NK-92 (cell line): ENCODE results near the gene TMEM214.

Experiments
- DNase-seq: peaks from one replicate; lab custom pipeline; 2025; ENCODE audit not compliant: unreplicated experiment; lab: John Stamatoyannopoulos, UW

Gene TMEM214

DNA sequence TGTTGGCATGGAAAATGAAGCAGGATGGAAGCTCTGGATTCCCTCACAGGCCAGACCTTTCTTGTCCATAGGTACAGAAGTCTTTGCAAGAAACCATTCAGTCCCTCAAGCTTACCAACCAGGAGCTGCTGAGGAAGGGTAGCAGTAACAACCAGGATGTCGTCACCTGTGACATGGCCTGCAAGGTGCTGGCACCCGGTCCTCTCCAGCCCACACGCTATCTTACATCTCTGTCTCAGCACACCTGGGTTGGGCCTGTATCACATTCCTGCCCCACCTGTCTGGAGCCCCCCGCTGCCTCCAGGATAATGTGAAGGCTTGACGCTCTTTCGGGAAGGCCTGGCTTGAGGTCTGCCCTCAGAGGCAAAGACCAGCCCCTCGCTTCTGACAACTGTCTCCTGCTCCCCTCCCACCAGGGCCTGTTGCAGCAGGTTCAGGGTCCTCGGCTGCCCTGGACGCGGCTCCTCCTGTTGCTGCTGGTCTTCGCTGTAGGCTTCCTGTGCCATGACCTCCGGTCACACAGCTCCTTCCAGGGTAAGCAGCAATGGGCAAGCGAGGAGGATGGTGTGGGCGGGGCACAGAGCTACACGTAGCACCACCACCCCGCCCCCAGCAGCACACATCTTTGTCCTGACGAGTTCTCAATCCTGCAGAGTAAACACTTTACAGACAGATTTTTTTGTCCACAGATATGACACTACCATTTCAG, 6.0 kb downstream of the TMEM214 start:
- DNase-seq: no peak

DNA sequence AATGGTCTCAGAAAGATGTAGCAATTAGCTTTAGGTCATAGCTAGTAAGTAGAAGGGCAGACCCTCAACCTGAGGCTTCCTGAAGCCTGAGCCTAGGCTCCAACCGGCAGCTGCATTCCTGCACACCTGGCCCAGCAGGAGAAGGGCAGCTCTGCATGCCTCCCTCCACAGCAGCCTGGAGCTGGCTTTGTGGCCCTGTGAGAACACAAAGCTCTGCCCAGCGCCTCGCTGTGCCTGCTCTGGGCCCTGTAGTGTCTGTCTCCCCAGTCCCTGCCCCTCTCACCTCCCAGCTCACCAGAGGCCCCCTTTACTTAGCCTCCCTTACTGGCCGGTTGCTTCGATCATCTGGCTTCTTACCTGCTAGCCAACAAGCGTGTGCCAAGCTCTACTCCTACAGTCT, 6.7 kb downstream of the TMEM214 start:
- no peak for DNase-seq

DNA sequence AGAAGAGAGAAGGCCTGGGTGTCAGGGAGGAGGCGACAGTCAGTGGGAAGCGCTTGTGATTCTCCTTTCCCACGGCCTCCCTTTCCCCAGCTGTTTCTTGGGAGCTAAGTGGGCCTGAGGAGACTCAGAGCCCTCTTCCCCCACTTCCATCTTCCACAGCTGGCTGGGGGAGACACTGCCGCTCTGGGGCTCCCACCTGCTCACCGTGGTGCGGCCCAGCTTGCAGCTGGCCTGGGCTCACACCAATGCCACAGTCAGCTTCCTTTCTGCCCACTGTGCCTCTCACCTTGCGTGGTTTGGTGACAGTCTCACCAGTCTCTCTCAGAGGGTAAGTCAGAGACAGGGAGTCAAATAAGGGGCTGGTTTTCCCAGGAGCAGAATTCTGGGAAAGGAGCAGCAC, 7.1 kb downstream of the TMEM214 start:
- DNase-seq: no peak

GRCh38 chr2:27040282-27040681, 7.5 kb downstream of the TMEM214 start:
- no peak for DNase-seq

DNA sequence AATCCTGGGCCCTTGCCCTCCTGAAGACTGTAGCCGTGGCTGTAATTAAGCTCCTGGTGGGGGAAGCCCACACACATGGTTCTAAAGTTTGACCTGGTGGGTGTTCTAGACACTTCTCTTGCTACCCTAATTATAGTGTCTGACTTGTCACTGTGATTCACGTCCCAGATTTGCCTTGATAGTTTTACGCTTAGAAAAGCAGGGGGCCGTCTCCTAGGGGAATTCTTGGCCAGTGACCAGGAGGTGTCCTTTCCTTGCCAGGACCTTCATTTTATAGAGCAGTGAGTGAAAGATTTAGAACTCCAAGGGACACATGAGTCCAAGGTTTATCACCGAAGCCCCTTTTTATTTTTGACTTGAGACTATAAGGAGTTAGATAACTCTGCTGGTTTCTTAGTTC, 9.0 kb downstream of the TMEM214 start:
- no peak for DNase-seq

DNA sequence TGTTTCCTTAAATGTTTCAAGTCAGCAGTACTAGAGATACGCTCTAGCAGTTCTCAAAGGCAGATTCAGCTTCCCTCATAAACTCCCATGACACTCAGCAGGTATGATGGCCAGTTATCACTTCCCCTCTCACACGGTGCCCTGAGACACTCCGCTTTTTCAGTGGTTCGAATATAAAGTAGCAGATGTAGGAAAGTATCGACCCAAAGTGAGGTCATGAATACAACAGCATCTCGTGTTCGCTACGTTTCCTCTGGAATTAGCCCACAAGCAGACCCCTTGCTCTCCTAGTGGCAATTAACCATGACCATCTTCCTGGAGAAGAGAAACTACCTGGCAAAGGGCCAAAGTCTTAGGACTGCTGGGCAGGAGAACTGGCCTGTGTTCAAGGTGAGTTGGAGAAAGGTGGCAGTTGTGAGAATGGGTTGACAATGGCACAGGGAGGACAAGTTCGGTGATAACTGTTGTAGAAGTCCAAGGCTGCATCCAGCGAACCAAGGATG, 9.4 kb downstream of the TMEM214 start:
- DNase-seq: no peak

GRCh38 chr2:27042985-27043634, 10.3 kb downstream of the TMEM214 start:
- no peak for DNase-seq

GRCh38 chr2:27049422-27050280, 16.9 kb downstream of the TMEM214 start:
- no peak for DNase-seq

DNA sequence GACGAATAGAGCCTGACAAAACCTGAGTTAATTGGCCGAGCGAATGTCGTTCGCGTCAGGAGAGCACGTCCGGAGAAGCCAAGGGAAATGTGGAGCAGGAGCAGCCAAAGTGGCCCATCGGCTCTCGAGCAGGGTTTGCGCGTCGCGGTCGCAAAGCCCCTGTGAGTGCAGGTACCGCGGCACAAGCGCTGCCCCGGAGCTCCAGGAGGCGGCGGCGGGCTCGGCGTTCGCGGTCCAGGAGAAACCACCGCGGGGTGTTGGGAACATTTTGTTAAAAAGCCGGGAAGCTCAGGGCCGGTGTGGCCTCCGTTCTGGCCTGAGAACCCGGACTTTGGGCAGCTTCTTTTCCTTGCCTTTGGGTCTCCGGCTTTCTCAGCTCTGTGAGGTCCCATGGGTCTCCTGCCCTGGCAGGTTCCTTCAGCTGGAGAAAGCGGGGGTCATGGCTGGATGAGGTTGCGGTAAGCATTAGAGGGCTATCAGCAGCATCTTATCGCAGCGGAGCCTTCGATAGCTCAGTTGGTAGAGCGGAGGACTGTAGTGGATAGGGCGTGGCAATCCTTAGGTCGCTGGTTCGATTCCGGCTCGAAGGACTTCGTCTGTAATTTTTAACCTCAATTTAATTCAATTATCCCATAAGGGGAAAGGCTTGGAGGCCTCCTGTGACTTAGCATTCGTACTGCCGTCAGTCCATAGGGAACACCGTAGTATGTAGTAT, 17.7 kb downstream of the TMEM214 start:
- peak; percentile 49 for DNase-seq

- peak; percentile 72 for DNase-seq
Measured at GRCh38 chr2:27050996-27051901, 18.5 kb downstream of the TMEM214 start, which contains the start of gene AGBL5. Gene AGBL5 (plus strand): TSS chr2:27051668. CDS start chr2:27052959, 1,291 bp downstream.

DNA sequence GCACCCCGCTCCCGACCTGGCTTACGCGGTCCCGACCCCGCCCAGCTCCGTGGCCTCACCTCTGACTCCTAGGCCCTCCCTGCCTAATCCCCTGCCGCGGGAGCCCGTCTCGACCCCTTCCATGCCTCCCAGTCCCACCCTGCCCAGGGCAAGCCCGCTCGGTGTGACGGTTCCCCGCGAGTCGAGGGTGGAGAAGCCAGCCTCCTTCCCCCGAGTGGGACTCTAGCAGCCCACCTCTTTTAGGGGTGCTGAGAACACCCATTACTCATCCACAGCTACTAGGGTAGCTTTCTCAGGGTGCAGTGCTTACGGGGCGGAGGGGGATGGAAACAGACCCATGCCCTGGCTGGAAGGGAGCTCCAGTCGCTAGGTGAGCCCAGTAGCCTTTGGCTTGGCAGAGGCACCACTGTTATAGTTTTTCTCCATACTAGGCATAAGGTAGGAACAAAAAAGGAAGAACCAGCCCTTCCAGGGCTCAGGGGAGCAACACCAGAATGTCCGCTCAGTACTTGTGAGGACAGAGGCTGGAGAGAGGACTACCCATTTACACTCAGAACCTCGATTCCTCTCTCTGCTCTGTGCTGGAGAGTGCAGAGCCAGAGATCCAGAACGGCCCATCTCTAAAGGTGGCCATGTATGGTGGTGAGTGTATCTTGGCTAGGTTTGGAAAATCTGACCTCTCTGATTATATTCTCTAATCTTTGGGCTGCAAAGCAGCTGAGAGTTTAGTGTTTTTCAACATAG, 19.3 kb downstream of the TMEM214 start:
- DNase-seq: no peak

- DNase-seq: no peak
Measured at GRCh38 chr2:27053321-27053720, 20.6 kb downstream of the TMEM214 start.

GRCh38 chr2:27053776-27054175, 21.0 kb downstream of the TMEM214 start:
- no peak for DNase-seq

- DNase-seq: no peak
Measured at GRCh38 chr2:27054721-27055120, 22.0 kb downstream of the TMEM214 start.

GRCh38 chr2:27057184-27057583, 24.4 kb downstream of the TMEM214 start:
- no peak for DNase-seq

GRCh38 chr2:27058210-27058609, 25.4 kb downstream of the TMEM214 start:
- DNase-seq: no peak

DNA sequence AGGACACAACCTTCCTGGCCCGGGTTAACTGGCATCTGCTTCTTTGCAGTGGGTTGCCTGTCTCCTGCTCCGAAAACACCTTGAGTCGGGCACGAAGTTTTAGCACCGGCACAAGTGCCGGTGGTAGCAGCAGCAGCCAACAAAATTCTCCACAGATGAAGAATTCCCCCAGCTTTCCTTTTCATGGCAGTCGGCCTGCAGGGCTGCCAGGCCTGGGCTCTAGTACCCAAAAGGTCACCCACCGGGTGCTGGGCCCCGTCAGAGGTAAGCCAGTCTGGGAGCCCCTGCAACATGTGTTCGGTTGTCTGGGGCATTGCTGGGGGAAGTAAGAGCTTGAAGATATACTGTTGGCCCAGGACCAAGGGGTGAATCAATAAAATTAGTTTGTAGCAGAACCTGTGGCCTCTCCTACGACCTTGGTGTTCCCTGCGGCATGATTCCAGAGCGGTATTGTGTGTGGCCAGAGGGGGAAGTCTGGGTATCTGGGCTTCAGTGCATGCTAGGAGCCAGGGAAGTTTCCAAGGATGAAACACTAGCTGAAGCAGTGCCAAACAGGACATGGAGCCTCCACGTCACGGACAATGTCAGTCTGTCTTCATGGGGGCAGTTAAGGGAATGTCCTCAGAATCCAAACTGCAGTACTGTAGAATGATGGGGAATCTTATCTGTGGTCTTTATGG, 26.5 kb downstream of the TMEM214 start:
- DNase-seq: no peak

- DNase-seq: no peak
Measured at GRCh38 chr2:27060323-27060722, 27.6 kb downstream of the TMEM214 start.

GRCh38 chr2:27065128-27065527, 32.4 kb downstream of the TMEM214 start:
- no peak for DNase-seq
